Keratinocyte (primary cell): ENCODE data around the gene RBMS3. TPM values are rescaled to one million over a fixed set of nuclear protein-coding genes. Genes with fewer than 3 reads are reported as not detected.

Experiments
- DNase-seq: peaks from one replicate; pipeline ENCODE4 v3.0.0-alpha.2; 2011; ENCODE audit warnings: low read depth, missing footprints, low spot score
- FAIRE-seq: peaks from 2 replicates; lab custom pipeline; 2011; peaks lifted over from hg19 to GRCh38; lab: Jason Lieb, UNC
- H2AFZ ChIP-seq: 2 replicates; pipeline ENCODE4 v1.6.0; 2012; ENCODE audit warnings: low read length, control low read depth, inconsistent platforms; ENCODE audit not compliant: control insufficient read depth
- H3K27ac ChIP-seq: 2 replicates; pipeline ENCODE4 v1.5.1; 2011; ENCODE audit warnings: low read length; ENCODE audit not compliant: control insufficient read depth, insufficient read depth
- H3K27me3 ChIP-seq: 3 replicates; pipeline ENCODE4 v1.6.0; 2011; ENCODE audit warnings: low read length; ENCODE audit not compliant: control insufficient read depth, insufficient read depth; ENCODE audit errors: extremely low read depth
- H3K36me3 ChIP-seq, 2 experiments: 2 replicates in 1 of 2; 3 replicates in 1 of 2; pipeline ENCODE4 v1.5.1; 2011; ENCODE audit warnings: low read length in 2 of 2, mild to moderate bottlenecking in 1 of 2; ENCODE audit not compliant: control insufficient read depth in 2 of 2, insufficient read depth in 2 of 2; ENCODE audit errors: extremely low read depth in 1 of 2
- H3K4me1 ChIP-seq: 3 replicates; pipeline ENCODE4 v1.5.1; 2011; ENCODE audit warnings: low read length; ENCODE audit not compliant: control insufficient read depth, insufficient read depth; ENCODE audit errors: extremely low read depth
- H3K4me2 ChIP-seq: 3 replicates; pipeline ENCODE4 v1.6.0; 2011; ENCODE audit warnings: low read depth, low read length; ENCODE audit not compliant: control insufficient read depth, insufficient read depth; ENCODE audit errors: extremely low read depth
- H3K4me3 ChIP-seq, 3 experiments: fragments of 200-600 bp in 1 of 3; sonication (generic) in 1 of 3; 2 replicates in 2 of 3; 3 replicates in 1 of 3; pipeline ENCODE4 v1.5.1; 2011 to 2016; ENCODE audit warnings: low read length in 3 of 3, mild to moderate bottlenecking in 3 of 3, control low read depth in 2 of 3, inconsistent platforms in 1 of 3, low read depth in 1 of 3, mixed read lengths in 1 of 3, mixed run types in 1 of 3, moderate library complexity in 1 of 3; ENCODE audit not compliant: control insufficient read depth in 2 of 3, insufficient read depth in 2 of 3; ENCODE audit errors: extremely low read depth in 1 of 3
- H3K79me2 ChIP-seq: 2 replicates; pipeline ENCODE4 v1.6.0; 2012; ENCODE audit warnings: low read length; ENCODE audit not compliant: control insufficient read depth, insufficient read depth
- H3K9ac ChIP-seq: 3 replicates; pipeline ENCODE4 v1.6.0; 2011; ENCODE audit warnings: low read length; ENCODE audit not compliant: control insufficient read depth, insufficient read depth; ENCODE audit errors: extremely low read depth
- H3K9me1 ChIP-seq: 3 replicates; pipeline ENCODE4 v1.6.0; 2011; ENCODE audit warnings: low read length; ENCODE audit not compliant: control insufficient read depth, insufficient read depth; ENCODE audit errors: extremely low read depth
- H3K9me3 ChIP-seq: 2 replicates; pipeline ENCODE4 v1.5.1; 2012; ENCODE audit warnings: low read depth, low read length; ENCODE audit not compliant: control insufficient read depth
- H4K20me1 ChIP-seq: 3 replicates; pipeline ENCODE4 v1.6.0; 2011; ENCODE audit warnings: low read length; ENCODE audit not compliant: control insufficient read depth, insufficient read depth; ENCODE audit errors: extremely low read depth
- EZH2 ChIP-seq: IDR thresholded peaks from one replicate; pipeline ENCODE4 v1.6.1; 2012; ENCODE audit warnings: inconsistent platforms, mild to moderate bottlenecking, low read length, moderate library complexity
- dilution Hi-C: fragments of 300-500 bp; cut with MboI; formaldehyde crosslinking; loops from one replicate; pipeline ENCODE4 v1.7.0; 2020; ENCODE audit warnings: low sequenced_read_pairs; ENCODE audit not compliant: extremely low pct_ligation_motif_present
- polyA plus RNA-seq, 5 experiments: library from polyadenylated mRNA; depleted of rRNA in 3 of 5; stranded (reverse) in 3 of 5; stranded (forward) in 1 of 5; unstranded in 1 of 5; fragments of >200 nt; gene quantifications; 1 replicate in 1 of 5; 2 replicates in 3 of 5; 3 replicates in 1 of 5; pipeline versions ENCODE4 v1.2.1 to v1.2.3, GENCODE V29; 2011 to 2012; ENCODE audit warnings: missing spikeins in 2 of 5, low read depth in 1 of 5, low replicate concordance in 1 of 5
- TF ChIP-seq, protein P1 (sequence below), 3 experiments: IDR thresholded peaks in 1 of 3; conservative IDR thresholded peaks in 1 of 3; optimal IDR thresholded peaks in 1 of 3; 2 replicates in 2 of 3; 3 replicates in 1 of 3; pipeline versions ENCODE3 to v1.5.1; 2011; ENCODE audit warnings: low read length in 3 of 3, mild to moderate bottlenecking in 3 of 3, moderate library complexity in 2 of 3, control low read depth in 1 of 3, inconsistent platforms in 1 of 3; ENCODE audit not compliant: insufficient read depth in 2 of 3; ENCODE audit errors: extremely low read depth in 1 of 3

RBMS3 gene
- polyA plus RNA-seq, 1 donor (not counting 4 experiments of a cell fraction or from before 2014, with no cell fraction given), result 2.3 TPM

DNA sequence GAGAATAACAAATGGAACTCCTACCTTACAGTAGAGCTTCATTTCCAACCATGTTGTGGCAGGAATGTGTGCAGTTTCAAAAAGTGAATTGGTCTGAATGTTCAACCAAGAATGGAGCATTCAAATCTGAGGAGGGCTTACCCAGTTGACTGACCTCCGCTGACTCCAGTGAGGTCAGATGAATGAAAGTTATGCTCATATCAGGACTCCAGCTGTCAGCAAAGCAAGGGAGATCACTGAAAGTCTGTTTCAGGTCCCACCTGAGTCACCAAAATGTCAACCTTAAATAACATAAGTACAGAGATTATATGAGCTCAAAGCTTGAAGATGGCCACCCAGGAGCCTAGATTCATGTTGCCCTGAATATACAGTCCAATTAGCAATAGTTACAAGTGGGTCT, 473.5 kb downstream of the RBMS3 start:
- Histone ChIP-seq H3K27ac (no peak overlapping the region), H3K4me2 (no peak overlapping the region), H3K9ac (no peak overlapping the region), H3K79me2 (no peaks in the 10 kb centered on the region), H3K4me3 (no peak overlapping the region), H2AFZ (no peak overlapping the region), H3K36me3 (no peaks in the 10 kb centered on the region), H3K27me3 (no peaks in the 10 kb centered on the region), H3K9me1 (no peaks in the 10 kb centered on the region), H4K20me1 (no peaks in the 10 kb centered on the region), H3K9me3 (no peaks in the 10 kb centered on the region), H3K4me1 (peaks cover 29% of the 10 kb centered on the region)
- DNase-seq, result no peak
- FAIRE-seq, result no peak
- no peak for TF ChIP-seq EZH2
- TF ChIP-seq, protein P1, sequence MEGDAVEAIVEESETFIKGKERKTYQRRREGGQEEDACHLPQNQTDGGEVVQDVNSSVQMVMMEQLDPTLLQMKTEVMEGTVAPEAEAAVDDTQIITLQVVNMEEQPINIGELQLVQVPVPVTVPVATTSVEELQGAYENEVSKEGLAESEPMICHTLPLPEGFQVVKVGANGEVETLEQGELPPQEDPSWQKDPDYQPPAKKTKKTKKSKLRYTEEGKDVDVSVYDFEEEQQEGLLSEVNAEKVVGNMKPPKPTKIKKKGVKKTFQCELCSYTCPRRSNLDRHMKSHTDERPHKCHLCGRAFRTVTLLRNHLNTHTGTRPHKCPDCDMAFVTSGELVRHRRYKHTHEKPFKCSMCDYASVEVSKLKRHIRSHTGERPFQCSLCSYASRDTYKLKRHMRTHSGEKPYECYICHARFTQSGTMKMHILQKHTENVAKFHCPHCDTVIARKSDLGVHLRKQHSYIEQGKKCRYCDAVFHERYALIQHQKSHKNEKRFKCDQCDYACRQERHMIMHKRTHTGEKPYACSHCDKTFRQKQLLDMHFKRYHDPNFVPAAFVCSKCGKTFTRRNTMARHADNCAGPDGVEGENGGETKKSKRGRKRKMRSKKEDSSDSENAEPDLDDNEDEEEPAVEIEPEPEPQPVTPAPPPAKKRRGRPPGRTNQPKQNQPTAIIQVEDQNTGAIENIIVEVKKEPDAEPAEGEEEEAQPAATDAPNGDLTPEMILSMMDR (optimal IDR thresholded peaks at IDR 0.05 in 1 of 3, IDR thresholded peaks at IDR 0.05 in 1 of 3, conservative IDR thresholded peaks at IDR 0.05 in 1 of 3; ENCODE audit: extremely low read depth in 1 of 3, insufficient read depth in 2 of 3, low read length in 3 of 3), result no peak
- dilution Hi-C loops, result no loop called here

DNA sequence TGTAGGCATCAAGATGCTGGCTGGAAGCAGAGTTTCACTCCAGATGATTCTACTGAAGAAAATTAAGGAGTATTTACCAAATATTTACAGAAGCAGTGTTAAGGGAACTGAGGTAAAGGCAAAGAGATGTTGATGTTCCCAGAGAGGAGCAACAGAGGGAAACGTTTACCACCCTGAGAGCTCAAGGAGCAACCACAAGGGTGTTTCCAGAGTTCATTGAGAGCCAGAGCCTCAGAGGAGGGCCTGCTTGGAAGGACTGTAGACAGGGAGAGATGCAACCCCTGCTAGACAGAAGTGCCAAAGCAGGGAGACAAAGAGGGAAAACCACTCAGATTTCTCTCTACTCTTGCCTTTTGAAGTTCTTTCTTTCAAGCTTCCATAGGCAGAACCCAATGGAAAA, 474.5 kb downstream of the RBMS3 start:
- Histone ChIP-seq H4K20me1 (no peaks in the 10 kb centered on the region), H3K27ac (no peak overlapping the region), H3K4me3 (no peak overlapping the region), H2AFZ (no peak overlapping the region), H3K4me2 (no peak overlapping the region), H3K9ac (no peak overlapping the region), H3K9me1 (no peaks in the 10 kb centered on the region), H3K36me3 (no peaks in the 10 kb centered on the region), H3K79me2 (no peaks in the 10 kb centered on the region), H3K9me3 (no peaks in the 10 kb centered on the region), H3K4me1 (peaks cover 33% of the 10 kb centered on the region), H3K27me3 (no peaks in the 10 kb centered on the region)
- dilution Hi-C loops, result no loop called here
- DNase-seq (no peak), FAIRE-seq (no peak)
- TF ChIP-seq, protein P1 (optimal IDR thresholded peaks at IDR 0.05 in 1 of 3, IDR thresholded peaks at IDR 0.05 in 1 of 3, conservative IDR thresholded peaks at IDR 0.05 in 1 of 3; ENCODE audit: extremely low read depth in 1 of 3, insufficient read depth in 2 of 3, low read length in 3 of 3), result no peak
- no peak for TF ChIP-seq EZH2
